Glomerular visceral epithelial cell (primary cell): ENCODE results near the gene SLC24A3.
"Not testable (repeated sequence)": the region's sequence is repeated elsewhere in the genome, so short reads cannot be mapped to it uniquely, and the experiment has no call there.

Source experiments
- DNase-seq: peaks from one replicate; pipeline ENCODE4 v3.0.0-alpha.2; 2016; ENCODE audit errors: extremely low spot score

SLC24A3 gene

DNA sequence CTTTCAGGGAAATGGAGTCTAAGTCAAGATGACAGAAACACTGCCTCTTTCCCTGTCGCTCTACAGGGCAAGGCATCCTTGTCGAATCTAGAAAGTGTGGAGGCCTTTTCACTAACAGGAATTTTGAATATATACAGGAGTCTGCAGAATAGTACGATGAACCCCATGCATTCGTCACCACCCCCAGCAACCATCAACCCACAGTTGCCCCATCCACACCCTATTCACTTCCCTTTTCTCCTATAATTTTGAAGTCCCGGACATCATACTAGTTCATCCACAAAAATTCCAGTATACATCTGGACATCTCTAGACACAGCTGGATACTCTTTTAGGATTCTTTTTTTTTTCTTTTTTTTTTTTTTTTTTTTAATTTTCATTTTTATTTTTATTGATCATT lies 464.9 kb downstream of the SLC24A3 start:
- no peak for DNase-seq

DNA sequence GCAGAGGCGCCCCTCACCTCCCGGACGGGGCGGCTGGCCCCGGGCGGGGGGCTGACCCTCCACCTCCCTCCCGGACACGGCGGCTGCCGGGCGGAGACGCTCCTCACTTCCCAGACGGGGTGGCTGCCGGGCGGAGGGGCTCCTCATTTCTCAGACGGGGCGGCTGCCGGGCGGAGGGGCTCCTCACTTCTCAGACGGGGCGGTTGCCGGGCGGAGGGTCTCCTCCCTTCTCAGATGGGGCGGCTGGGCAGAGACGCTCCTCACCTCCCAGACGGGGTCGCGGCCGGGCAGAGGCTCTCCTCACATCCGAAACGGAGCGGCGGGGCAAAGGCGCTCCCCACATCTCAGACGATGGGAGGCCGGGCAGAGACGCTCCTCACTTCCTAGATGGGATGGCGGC lies 466.1 kb downstream of the SLC24A3 start:
- DNase-seq: not testable (repeated sequence)

DNA sequence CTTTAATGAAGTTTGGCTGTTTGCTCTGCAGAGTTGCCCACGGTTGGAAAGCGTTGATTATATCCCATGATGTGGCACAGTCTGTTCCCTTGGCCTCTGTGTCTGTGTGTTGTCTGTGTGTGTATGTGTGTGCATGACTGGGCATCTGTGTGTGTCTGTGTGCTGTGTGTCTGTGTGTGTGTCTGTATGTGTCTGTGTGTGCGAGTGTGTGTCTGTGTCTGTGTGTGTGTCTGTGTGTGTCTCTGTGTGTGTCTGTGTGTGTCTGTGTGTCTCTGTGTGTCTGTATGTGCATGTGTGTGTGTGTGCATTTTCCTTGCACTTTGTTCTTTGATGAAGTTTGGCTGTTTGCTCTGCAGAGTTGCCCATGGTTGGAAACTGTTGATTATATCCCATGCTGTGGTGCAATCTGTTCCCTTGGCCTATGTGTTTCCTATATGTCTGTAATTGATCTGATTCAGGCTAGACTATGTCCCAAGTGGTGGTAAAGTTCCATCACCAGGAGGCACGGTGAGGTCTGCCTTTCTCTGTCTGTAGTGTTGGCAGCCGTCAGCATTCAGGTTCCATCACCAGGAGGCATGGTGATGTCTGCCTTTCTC lies 467.6 kb downstream of the SLC24A3 start:
- DNase-seq: no peak

DNA sequence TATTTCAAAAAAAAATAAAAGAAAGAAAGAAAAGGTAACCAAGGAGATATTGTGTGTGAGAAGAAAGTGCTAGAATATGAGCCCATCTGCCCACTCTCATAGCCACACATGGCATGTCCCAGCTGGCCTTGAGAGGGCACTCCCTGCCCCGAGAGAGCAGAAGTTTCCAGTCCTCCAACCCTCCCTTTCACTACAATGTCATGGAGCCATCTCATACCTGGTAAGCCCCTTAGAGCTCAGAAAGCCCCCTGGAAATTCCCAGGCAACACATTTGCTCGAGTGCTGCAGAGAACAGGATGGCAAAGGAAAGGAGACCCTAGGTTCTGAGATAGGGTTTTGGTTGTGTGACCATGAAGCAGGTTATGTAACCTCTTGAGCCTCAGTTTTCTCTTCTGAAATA lies 469.8 kb downstream of the SLC24A3 start:
- DNase-seq: no peak

DNA sequence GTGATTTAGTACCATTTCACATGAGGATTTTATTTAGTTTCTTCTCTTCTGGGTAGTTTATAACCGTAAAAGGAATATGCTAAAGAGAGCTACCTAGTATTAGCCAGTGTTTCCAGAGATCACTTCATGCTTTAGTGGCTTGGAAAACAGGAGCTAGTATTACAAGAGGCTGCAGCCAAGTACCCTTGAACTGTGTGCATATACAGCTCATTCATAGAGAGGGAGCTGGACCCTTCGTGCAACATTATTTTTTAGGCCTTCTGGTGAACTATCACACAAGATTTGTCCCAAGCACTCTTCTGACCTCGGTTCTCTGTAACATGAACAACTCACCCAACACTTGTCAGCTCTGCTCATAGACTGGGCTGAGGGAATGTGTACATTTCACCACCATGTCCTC lies 470.7 kb downstream of the SLC24A3 start:
- no peak for DNase-seq

DNA sequence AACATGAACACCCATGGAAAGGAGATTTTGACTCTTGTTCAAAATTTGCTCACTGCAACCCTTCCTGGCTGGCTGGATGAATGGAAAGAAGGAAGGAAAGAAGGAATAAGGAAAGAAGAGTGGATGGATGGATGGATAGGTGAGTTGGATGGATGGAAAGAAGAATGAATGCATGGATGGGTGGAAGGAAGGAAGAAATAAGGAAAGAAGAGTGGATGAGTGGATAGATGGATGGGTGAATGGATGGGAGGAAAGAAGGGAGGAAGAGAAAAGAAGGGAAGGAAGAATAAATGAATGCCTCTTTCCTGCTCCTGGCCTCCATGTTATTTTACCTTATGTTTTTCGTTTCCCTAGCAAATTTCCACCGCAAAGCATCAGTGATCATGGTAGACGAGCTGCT lies 471.4 kb downstream of the SLC24A3 start:
- no peak for DNase-seq

DNA sequence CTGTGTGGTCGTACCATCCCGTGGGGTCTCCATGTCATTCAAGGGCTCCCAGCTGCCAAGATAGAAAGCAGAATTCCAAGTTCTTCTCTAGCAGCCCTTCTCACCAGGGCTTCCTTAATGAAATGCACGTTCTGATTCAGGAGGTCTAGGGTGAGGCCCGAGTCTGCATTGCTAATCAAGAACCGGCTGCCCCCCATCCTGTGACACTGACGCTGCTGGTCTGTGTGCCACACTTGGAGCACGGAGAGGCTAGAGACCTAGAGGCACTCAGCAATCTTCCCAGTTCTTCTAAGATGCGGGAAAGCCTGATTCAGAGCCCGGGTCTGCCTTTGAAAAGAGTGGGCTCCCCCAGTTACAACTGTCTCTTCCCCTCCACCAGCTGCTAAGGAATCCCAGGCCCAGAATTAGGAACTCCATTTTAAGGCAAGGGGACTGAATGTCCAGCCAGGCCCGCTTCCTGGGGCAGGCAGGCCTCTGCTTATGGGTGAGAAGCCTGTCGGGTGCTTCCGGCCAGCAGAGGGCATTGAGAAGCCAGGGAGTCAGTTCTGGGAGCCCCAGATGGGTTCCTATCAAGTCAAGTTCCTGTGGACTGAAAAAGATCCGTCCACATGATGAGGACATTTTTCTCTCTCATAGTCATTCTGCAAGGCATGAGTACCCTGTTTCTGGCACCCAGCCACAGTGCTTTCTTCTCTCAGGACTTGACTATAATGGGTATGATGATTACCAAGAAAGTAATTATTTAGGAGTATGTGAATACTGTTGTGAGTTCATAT lies 475.8 kb downstream of the SLC24A3 start:
- peak; percentile 88 for DNase-seq

DNA sequence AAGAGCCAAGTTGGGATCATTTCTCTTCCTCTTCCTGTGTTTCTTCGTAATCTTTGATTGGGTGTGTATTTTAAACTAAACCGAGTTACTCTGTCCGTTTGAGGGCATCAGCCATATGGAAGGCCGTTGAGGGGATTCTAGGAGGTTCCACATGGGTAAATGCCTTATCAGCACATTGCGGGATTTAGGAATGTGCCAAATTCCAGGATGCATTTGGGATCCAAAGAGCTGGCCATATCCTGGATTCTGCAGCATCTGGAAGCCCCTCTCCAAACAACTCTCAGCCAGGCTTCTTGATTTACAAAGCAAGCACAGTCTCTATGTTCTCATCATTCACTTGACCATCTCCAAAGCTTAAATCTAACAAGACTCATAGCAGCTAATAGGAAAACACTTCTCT lies 478.0 kb downstream of the SLC24A3 start:
- DNase-seq: no peak

DNA sequence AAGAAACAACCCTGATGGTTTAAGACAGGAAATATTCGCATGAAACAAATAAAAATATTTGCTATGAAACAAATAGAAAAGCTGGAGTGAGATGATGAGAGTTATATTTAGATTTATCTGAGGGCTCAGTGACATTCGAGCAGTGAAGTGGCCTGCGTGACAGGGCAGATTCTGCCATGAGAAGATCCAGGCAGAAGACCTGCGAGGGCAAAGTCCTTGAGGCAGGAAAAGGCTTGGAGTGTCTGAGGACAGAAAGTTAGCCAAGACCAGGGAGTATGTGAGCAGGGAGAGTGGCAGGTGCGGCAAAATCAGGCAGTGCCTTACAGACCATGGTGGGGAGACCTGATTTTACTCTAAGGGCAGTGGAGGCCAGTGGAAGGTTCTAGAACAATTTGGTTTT lies 478.7 kb downstream of the SLC24A3 start:
- DNase-seq: no peak

DNA sequence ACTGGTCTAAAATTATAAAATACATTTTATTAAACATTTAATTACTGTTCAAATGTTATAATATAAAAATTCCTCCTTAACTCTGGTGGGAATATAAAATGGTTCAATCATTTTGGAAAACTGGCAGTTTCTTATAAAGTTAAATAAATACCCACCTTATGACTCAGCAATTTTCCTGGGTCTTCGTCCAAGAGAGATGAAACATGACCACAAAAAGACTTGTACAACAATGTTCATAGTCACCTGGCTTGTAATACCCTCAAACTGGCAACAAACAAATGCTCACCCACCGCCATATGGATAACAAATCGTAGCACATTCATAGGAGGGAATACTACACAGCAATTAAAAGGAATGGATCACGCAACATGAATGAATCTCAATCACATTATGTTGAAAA lies 479.7 kb downstream of the SLC24A3 start:
- DNase-seq: peak; percentile 30

DNA sequence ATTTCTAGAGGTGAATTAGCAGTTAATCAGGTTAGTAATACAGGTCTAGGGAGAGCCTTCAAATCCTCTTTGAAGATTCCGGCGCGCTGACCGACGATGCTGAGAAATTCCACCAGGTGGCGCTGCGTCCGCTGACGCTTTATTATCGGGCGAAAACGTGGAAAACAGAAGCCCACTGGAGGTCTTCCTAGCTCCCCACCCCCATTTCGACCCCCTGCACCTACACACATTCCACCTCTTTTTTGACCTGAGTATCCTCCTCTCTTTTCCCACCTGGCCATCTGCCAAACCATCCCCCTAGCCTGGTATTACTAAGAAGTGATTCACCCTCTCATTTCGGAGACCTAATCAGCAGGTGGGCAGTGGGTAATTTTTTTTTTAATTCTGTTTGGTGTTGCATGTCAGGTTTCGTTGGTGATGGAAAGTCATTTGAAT lies 480.3 kb downstream of the SLC24A3 start:
- DNase-seq: peak; percentile 68

DNA sequence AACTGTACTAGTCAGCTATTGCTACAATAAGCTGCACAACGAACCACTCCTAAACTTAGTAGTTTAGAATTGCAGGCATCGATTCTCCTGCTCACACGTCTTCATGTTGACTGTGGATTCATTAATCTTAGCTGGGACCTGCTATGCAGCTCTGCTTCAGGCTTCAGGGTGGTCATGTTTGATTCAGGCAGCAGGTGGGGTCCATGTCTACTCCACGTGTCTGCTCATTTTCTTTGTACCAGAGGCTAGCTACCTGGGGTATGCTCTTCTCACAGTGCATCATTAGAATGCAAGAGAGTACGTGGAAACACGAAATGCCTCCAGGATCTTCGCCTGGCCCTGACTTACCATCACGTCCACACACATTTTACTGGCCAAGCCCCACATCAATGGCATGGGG lies 481.1 kb downstream of the SLC24A3 start:
- DNase-seq: no peak

DNA sequence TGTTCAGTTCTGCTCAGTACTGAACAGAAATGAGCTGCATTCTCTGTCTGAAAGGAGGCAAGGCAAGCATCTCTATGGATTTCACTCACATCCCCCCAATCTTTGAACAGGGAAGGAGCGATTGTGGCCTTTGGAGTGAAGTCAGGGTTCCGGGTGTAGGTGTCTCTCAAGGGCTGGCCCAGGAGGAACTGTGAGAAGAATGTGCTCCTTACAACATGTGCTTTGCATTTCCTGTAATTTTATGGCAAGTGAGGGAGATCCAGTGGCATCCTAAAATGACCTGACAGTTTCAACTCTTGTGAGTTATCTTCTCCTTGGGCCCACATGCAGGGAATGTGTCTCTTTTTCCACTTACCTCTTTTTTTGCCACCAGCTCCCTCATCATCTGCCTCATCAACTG lies 482.6 kb downstream of the SLC24A3 start:
- DNase-seq: no peak

DNA sequence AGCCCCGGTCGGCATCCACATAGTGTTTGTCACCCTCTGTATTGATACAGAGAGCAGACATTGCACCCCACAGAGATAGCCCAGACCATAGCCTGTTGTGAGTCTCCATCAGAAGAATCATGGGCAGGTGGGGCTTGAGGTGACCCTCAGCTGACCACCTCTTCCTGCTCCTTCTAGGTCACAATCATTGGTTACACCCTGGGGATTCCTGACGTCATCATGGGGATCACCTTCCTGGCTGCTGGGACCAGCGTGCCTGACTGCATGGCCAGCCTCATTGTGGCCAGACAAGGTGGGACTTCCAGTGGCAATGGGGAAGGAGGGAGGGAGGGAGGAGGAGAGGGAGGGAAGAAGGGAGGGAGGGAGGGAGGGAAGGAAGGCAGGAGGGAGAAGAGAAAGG lies 484.2 kb downstream of the SLC24A3 start:
- no peak for DNase-seq

DNA sequence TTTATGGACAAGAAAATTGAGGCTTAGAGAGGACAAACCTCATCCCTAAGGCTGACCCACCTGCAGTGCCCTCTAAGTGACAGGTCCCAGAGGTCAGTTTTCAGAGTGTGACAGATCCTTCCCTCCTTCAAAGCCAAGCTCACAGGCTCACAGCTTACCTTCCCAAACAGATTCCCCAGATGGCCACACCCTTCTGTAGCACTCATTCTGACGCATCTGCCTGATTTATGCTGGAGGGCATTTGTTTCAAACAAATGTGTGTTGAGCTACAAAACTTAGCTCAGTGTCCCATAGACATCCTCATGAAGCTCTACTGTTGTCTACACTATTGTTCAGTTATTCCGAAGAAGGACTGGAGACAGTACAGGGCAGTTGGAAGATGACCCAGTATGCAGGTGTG lies 485.0 kb downstream of the SLC24A3 start:
- DNase-seq: no peak

DNA sequence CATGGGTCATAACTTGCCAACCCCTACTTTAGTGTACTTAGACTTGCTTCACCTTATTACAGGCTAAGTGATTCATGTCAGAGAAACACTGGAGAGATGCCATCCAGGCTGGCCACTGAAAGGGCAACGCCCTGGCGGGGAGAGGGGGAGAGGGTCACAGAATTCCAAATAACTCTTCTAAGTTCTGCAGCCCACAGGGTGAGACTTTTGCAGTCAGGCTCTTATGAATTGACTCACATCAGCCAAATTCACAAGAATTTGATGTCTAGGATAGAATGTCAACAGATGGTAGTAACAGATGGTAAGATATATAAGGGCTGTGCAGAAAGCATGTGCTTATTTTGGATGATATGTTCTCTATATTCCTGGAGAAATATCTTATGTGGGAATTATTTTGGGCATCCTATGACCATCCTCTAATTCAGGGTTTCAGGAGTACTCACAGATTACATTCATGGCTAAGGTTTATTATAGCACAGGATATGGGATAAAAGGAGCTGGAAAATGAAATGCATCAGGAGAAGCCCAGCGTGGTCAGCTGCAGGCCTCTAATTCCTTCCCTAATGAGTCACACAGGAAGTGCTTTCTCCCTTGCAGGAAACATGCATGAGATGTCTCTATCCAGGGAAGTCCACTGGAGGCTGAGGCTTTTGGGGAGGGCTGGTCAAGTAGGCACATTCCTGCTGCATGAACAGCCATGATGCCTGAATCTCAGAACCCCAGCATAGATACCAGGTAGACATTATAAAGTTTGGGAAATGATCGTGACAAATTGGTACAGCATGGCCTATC lies 486.9 kb downstream of the SLC24A3 start:
- DNase-seq: peak; percentile 60

DNA sequence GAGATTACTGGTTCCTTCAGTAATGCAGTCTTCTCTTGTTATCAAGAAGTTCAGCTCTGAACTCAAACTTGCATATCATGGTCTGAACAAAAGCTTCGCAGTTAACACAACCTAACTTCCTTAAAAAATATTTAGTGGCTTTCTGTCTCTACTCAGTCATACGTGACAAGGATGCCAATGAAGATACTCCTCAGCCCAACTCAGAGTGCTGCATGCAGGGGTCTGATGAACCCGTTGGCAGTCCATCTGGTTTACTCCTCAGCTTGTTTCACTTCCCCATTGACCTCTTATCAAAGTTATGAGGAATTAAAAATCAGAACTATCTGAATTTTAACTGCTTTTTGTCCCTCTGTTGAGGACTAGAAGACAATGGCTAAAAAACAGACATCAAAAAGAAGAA lies 489.0 kb downstream of the SLC24A3 start:
- DNase-seq: no peak

DNA sequence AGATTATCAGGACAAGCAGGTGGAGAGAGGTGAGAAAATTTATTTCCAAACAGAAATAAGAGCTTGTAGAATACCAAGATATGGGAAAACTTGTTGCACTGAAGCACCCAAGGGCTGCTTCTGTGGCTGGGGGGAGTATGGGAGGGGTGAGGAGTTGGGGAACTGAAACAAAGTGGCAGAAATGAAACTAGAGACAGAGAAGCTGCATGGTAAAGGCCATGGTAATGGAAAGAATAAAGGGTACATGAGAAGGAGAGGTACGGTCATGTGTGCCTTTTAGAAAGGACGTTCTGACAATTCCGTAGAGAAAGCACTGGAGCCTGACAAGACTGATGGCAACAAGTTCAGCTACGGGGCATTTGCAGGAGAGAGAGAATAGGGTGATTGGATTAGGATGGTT lies 494.0 kb downstream of the SLC24A3 start:
- DNase-seq: no peak

DNA sequence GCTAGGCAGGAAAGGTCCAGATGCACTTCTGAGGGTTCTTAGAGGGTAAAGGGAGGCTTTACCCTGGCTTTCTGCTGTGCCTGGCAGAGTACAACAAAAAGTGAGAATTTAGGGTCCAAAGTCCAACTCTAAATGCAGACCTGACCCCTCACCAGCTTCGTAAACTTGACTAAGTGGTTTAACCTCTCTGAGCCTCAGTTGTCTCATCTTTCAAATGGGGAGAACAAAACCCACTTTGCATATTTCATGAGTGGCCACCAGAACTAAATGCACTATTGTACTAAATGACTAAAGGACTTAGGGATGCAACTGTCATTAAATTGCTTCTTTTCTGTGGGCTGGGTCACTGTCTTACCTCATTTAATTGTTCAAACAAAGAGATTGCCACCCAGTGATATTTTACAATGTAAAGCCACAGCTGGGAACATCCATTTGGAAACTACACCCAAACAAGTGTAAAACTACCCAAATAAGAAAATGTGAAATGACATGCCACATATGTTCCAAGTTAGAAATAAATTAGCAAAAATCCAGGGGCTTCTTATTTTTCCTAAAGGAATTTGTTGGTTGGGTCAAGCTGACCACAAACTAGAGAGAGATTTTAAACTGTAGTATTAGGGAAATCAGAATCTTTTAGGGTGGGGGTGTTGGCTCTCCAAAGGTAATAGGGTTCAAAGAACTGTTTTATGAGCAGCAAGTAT lies 497.3 kb downstream of the SLC24A3 start:
- DNase-seq: no peak

DNA sequence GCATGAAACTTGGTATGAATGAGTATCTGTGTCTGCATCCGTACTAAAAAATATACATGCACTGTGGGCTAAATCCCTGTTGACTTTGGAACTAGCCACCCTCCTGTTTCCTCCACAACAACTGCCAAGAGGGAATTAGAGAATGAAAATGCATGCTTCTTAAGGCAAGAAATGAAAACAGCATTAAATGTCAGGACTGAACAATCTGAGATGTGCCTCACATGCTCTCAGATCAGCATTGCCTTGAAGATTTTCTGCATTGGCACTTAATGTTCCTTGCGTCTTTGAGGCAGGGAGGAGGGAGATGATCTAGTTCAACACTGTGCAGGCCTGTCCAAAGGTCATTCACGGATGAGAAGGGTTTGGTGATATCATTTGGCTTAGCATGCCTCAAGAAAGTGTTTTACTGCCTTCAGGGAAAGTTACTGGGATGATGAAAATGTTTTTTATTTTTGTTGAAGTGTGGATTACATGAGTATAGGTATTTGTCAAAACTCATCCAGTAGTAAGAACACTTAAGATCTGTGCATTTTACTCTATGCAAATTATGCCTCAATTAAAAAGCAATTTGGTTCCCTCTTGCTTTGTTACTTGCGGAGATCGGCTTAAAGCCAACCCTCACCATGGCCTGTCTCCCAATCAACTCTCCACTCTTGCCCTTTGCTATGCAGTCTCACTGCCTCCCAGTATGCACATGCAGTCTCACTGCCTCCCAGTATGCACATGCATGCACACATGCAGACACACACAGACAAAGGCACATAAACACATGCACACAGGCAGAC lies 498.1 kb downstream of the SLC24A3 start:
- DNase-seq: no peak

DNA sequence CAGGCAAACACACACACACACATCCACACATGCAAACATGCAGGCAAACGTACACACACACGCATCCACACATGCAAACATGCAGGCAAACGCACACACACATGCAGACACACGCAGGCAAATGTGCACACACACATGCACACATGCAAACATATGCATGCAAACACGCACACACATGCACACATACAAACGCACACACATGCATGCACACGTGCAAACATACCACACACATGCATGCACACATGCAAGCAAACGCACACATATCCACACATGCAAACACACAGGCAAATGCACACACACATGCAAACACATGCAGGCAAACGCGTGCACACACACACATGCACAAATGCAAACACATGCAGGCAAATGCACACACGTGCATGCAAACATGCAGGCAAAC lies 498.7 kb downstream of the SLC24A3 start:
- DNase-seq: no peak
